ENCODE results near the gene KCNQ2.
"Not testable (repeated sequence)": the region's sequence is repeated elsewhere in the genome, so short reads cannot be mapped to it uniquely, and the experiment has no call there.

KCNQ2 gene

GRCh38 chr20:63385819-63386218, 86.6 kb downstream of the KCNQ2 start:
- no peak for DNase-seq (ENCODE audit: low spot score)

DNA sequence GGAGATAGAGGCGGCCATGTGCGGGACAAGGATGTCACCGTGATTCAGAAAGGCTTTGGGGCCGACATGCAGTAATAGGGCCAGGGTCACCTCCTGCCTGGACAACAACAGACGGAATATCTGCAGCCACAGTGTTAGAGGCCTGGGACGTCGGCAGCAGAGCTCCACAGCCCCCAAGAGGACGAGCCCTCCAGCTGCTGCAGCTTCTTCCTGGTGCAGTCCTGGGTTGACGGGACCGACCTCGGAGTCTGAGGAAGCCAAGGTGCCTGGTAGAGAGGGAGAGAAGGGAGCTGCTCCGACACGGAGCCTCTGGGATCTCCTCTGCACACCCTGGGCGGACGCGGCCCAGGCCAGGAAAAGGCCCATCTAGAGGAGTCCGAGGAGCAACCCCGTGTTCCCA, 88.1 kb downstream of the KCNQ2 start:
- no peak for DNase-seq (ENCODE audit: low spot score)

GRCh38 chr20:63383556-63383955, 88.9 kb downstream of the KCNQ2 start:
- no peak for DNase-seq (ENCODE audit: low spot score)

GRCh38 chr20:63382551-63383300, 89.7 kb downstream of the KCNQ2 start:
- no peak for DNase-seq (ENCODE audit: low spot score)

GRCh38 chr20:63381781-63382431, 90.5 kb downstream of the KCNQ2 start:
- no peak for DNase-seq (ENCODE audit: low spot score)

GRCh38 chr20:63380346-63380870, 92.0 kb downstream of the KCNQ2 start:
- no peak for DNase-seq (ENCODE audit: low spot score)

DNA sequence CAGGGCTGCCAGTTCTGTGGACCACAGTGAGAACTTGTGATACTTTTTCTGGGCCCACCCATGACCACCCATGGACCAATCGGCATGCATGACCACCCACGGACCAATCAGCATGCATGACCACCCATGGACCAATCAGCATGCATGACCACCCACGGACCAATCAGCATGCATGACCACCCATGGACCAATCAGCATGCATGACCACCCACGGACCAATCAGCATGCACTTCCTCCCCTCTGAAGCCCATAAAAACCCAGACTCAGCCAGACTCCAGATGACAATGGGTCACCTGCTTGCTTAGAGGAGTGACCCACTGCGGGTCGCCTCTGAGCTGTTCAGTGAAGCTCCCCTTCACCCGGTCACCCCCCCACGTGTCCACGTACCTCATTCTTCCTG, 92.6 kb downstream of the KCNQ2 start:
- DNase-seq (ENCODE audit: low spot score) = not testable (repeated sequence)

DNA sequence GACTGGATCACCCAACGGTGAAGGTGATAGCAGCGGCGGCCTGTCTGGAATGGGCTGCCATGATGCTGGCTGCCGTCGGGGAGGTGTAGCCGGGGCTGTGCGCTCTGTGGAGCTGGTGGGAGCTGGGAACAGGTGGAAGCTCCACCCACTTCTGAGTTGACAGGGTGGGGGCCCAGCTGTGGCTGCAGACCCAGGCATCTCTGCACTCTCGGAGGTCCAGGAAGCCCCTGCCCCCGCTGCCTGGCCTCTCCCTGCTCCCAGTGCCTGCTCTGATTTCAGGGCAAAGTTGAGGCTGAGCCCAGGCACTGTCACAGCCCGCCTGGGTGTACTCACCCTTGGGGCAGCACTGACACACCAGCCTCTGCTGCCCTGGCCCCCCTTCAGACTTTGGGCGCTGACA, 93.2 kb downstream of the KCNQ2 start:
- no peak for DNase-seq (ENCODE audit: low spot score)

DNA sequence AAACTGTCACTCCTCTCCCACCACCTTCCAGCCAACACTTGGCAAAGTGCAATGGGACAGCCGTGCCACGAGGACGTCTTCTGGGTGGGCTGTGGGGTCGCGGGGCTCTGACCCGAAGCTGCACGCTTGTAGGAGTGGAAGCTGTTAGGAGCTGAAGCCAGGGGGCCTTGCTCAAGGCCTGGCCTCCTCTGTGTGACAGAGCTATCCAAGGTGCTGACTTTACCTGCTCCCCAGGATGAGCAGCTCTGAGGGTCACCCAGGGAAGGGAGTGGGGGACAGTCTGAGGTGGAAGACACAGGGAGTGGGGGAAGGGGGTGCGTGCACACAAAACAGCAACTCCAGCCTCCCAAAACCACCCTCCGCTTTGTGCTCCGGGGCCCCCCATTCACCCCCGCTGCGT, 93.8 kb downstream of the KCNQ2 start:
- no peak for DNase-seq (ENCODE audit: low spot score)

DNA sequence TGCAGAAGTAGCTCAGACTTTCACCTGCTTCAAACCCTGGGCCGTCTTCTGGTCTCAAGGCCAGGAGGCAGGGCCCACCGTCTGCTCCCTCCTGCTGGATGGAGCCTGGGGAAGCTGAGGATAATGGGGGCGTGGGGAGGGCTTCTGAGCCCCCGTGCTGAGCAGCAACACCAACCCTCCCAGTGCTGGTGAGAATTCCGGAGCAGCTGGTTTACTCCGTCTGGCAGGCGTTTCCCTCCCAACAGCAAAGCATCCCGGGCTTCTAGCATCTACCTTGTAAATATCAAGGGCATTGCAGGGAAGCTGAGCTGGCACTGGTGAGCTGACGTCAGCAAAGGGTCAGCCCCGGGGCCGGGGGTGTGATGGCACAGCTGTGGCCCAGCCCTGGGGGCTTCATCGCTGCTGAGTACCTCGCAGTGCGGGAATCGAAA, 94.5 kb downstream of the KCNQ2 start:
- no peak for DNase-seq (ENCODE audit: low spot score)

- no peak for DNase-seq (ENCODE audit: low spot score)
Measured at GRCh38 chr20:63377256-63377941, 95.1 kb downstream of the KCNQ2 start.

- DNase-seq (ENCODE audit: low spot score) = no peak
Measured at GRCh38 chr20:63376283-63377250, 95.9 kb downstream of the KCNQ2 start.

DNA sequence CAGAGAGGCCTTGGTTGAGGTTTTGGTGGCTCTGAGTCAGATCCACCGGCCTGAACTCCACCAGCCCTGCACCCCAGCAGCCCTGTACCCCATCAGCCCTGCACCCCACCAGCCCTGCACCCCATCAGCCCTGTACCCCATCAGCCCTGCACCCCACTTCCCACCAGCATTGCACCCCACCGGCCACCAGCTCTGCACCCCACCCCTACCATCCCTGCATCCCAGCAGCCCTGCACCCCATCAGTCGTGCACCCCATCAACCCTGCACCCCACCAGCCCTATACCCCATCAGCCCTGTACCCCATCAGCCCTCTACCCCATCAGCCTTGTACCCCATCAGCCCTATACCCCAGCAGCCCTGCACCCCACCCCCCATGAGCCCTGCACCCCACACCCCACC, 97.0 kb downstream of the KCNQ2 start:
- DNase-seq (ENCODE audit: low spot score) = no peak

DNA sequence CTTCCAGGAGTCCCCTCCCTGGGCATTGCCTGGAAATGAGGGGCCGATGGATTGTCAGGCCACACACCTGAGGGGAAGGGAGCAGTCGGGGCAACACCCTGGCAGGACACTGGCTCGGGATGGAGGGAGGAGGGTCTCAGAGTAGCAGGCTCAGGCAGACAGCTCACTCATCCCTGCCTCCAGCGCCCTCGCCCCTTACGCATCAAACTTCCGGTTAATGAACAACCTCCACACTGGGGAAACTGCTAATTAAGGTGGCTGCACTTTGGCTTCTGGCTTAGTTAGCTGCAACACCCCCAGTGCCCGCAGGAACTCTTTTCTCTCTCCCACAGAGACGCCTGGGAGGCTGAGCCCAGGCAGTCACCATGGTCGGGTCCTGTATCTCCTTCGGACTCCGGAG, 98.0 kb downstream of the KCNQ2 start:
- no peak for DNase-seq (ENCODE audit: low spot score)

DNA sequence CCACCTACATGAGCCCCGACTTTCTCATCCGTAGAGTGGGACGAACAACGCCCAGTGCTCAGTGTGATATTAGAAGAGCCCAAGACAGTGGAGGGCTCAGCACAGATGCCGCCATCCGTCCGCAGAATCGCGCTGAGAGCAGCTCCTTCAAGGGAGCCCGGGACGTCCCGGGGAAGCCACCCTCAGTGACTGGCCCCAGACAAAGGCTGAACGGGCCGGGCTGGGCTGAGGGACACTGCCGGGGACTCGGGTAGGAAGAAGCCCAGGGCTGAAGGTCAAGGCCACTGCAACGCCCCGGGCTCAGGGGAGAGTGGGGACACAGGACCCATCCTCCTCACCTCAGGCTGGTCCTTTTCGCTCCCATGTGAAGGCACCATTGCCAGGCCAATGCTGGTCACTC, 98.5 kb downstream of the KCNQ2 start:
- no peak for DNase-seq (ENCODE audit: low spot score)

DNA sequence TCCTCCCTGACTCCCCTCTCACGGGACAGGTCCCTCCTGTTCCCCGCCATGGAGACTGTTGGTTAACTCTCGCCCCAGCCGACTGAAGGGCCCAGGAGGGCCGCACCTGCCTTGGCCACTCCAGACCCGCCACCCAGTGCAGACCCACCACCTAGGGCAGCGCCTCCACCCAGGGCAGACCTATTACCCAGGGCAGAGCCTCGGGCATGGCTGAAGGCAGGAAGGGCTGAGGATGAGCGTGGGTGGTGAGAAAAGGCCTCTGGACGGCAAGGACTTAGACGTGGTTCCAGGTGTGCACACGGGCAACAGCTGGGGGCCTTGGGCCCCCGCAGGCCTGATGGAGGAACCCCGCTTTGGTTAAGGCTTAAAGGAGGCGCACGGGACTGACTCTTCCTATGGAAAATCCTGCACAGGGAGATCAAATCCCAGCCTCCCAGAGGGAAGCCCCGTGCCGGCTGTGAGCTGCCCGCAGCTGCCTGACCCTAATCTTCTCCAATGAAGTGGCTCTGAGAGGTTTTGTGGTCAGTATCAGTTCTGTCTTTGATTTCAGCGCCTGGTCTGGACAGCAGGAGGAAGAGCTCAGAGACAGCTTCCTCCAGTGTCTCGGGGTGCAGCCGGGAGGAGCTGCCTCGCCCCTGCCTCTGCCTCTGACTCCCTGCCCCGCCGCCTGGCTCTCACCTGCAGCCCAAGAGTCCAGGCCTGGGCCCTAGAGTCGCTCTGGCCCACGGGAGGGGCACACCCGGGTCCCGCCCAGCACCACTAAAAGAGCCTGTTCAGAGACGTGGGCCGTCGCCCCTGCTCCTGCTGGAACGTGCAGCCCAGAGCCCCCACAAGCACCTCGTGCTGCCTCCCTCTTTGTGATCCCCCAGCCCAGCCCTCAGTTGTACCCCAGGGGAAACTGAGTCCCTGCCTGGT, 99.2 kb downstream of the KCNQ2 start:
- no peak for DNase-seq (ENCODE audit: low spot score)

- no peak for DNase-seq (ENCODE audit: low spot score)
Measured at GRCh38 chr20:63371291-63371865, 101.1 kb downstream of the KCNQ2 start.

- DNase-seq (ENCODE audit: low spot score) = no peak
Measured at GRCh38 chr20:63370618-63371187, 101.8 kb downstream of the KCNQ2 start.

- no peak for DNase-seq (ENCODE audit: low spot score)
Measured at GRCh38 chr20:63369724-63370617, 102.5 kb downstream of the KCNQ2 start.
